GM12878 (cell line): ENCODE data around the gene SPCS3. TPM values are rescaled to one million over a fixed set of nuclear protein-coding genes. Genes with fewer than 3 reads are reported as not detected.

ENCODE experiments used
- MEF2B ChIP-seq: fragments of 450-650 bp; IDR thresholded peaks from 2 replicates; pipeline ENCODE4 v1.6.1; 2018; ENCODE audit warnings: mild to moderate bottlenecking, moderate library complexity; ENCODE audit not compliant: partially characterized antibody, poor library complexity, severe bottlenecking
- MLLT1 ChIP-seq: fragments of 450-650 bp; IDR thresholded peaks from 2 replicates; pipeline ENCODE4 v1.6.1; 2016; ENCODE audit warnings: mild to moderate bottlenecking
- MTA3 ChIP-seq: IDR thresholded peaks from 2 replicates; pipeline ENCODE4 v1.6.1; 2012; ENCODE audit warnings: low read length, inconsistent platforms, borderline replicate concordance
- NFXL1 ChIP-seq: fragments of 450-650 bp; IDR thresholded peaks from 2 replicates; pipeline ENCODE4 v1.6.1; 2017; ENCODE audit warnings: antibody characterized with exemption, mild to moderate bottlenecking, borderline replicate concordance
- NR2F1 ChIP-seq: fragments of 450-650 bp; conservative IDR thresholded peaks from 2 replicates; pipeline ENCODE4 v1.6.1; 2017; ENCODE audit warnings: mild to moderate bottlenecking
- RELB ChIP-seq: fragments of 450-650 bp; IDR thresholded peaks from 2 replicates; pipeline ENCODE4 v1.6.1; 2017; ENCODE audit warnings: low read depth, mild to moderate bottlenecking, moderate library complexity
- SMARCA5 ChIP-seq: fragments of 450-650 bp; IDR thresholded peaks from 2 replicates; pipeline ENCODE4 v1.6.1; 2017; ENCODE audit warnings: mild to moderate bottlenecking
- ZBTB33 ChIP-seq: fragments of 450-650 bp; IDR thresholded peaks from 2 replicates; pipeline ENCODE4 v1.6.1; 2017; ENCODE audit warnings: mild to moderate bottlenecking
- polyA plus RNA-seq, 11 experiments: library from polyadenylated mRNA; depleted of rRNA in 4 of 11; unstranded in 6 of 11; stranded (reverse) in 5 of 11; fragments of >200 nt; fragmentation: Nextera tagmentation in 4 of 11; fragmentation: Illumina TruSeq in 1 of 11; extraction: Ambion mirVana in 4 of 11; extraction: Trizol in 1 of 11; gene quantifications; 1 replicate in 1 of 11; 2 replicates in 10 of 11; pipeline versions ENCODE4 v1.2.1 to v1.2.3, GENCODE V29; 2011 to 2016; ENCODE audit warnings: inconsistent platforms in 2 of 11, missing spikeins in 2 of 11, low read depth in 1 of 11
- total RNA-seq, 4 experiments: library from RNA; depleted of rRNA in 3 of 4; stranded (reverse); fragments of >200 nt in 3 of 4; fragmentation: Illumina TruSeq in 1 of 4; extraction: Trizol in 1 of 4; gene quantifications; 2 replicates each; pipeline versions ENCODE4 v1.2.1 to v1.2.3, GENCODE V29; 2013 to 2021
- TF ChIP-seq, protein P1 (sequence below): fragments of 450-650 bp; IDR thresholded peaks from 2 replicates; pipeline ENCODE4 v1.6.1; 2017; ENCODE audit warnings: mild to moderate bottlenecking, moderate library complexity

SPCS3 gene
- total and polyA plus RNA-seq, 10 of the 15 experiments (the other 5 are each of a cell fraction or from before 2014, with no cell fraction given), result 50.0 to 151 (median 76.4) TPM

DNA sequence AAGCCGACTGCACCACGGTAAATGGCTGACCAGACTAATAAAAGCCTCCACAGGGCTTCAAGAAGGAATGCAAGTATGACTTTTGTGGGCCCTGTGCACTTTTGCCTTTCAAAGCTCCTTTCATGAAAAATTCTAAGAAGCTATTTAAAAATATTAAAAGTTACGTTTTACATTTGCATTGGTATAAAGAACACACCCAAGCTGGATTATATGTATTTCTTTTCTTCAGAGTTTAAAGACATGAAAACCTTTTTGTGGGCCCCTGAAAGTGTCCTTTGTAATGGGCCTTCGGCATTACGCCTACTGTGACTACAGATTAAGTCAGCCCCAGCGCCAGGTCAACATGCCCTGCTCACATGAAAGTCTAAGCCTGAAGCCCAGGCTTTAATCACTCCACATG is 30.2 kb upstream of the SPCS3 start (continued):
- TF ChIP-seq, protein P1, sequence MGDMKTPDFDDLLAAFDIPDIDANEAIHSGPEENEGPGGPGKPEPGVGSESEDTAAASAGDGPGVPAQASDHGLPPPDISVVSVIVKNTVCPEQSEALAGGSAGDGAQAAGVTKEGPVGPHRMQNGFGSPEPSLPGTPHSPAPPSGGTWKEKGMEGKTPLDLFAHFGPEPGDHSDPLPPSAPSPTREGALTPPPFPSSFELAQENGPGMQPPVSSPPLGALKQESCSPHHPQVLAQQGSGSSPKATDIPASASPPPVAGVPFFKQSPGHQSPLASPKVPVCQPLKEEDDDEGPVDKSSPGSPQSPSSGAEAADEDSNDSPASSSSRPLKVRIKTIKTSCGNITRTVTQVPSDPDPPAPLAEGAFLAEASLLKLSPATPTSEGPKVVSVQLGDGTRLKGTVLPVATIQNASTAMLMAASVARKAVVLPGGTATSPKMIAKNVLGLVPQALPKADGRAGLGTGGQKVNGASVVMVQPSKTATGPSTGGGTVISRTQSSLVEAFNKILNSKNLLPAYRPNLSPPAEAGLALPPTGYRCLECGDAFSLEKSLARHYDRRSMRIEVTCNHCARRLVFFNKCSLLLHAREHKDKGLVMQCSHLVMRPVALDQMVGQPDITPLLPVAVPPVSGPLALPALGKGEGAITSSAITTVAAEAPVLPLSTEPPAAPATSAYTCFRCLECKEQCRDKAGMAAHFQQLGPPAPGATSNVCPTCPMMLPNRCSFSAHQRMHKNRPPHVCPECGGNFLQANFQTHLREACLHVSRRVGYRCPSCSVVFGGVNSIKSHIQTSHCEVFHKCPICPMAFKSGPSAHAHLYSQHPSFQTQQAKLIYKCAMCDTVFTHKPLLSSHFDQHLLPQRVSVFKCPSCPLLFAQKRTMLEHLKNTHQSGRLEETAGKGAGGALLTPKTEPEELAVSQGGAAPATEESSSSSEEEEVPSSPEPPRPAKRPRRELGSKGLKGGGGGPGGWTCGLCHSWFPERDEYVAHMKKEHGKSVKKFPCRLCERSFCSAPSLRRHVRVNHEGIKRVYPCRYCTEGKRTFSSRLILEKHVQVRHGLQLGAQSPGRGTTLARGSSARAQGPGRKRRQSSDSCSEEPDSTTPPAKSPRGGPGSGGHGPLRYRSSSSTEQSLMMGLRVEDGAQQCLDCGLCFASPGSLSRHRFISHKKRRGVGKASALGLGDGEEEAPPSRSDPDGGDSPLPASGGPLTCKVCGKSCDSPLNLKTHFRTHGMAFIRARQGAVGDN, result no peak
- TF ChIP-seq NR2F1 (no peak), MTA3 (no peak), MLLT1 (no peak), MEF2B (no peak), ZBTB33 (no peak), RELB (no peak), SMARCA5 (no peak), NFXL1 (no peak)
